NT2/D1 (cell line): ENCODE results near the gene RPRD1A.

ENCODE experiments used
- YY1 ChIP-seq: IDR thresholded peaks from 2 replicates; pipeline ENCODE4 v1.6.1; 2011; ENCODE audit not compliant: insufficient read length, insufficient read depth
- ZNF274 ChIP-seq: IDR thresholded peaks from 2 replicates; pipeline ENCODE4 v1.6.1; 2011; ENCODE audit warnings: mild to moderate bottlenecking, low read depth, low read length

GRCh38 chr18:36088256-36088655 is 20.9 kb upstream of the RPRD1A start:
- TF ChIP-seq ZNF274 (no peak), YY1 (no peak)
